Hepatocyte (in vitro differentiated cells): ENCODE data around the gene NOS1AP. TPM values are rescaled to one million over a fixed set of nuclear protein-coding genes. Genes with fewer than 3 reads are reported as not detected.
A peak's percentile ranks its signal among the peaks of the same experiment; 100 is the strongest.

ENCODE experiments used
- DNase-seq: peaks from one replicate; pipeline ENCODE4 v3.0.0-alpha.2; 2016; ENCODE audit warnings: low spot score
- H2AFZ ChIP-seq: fragments of 200-600 bp; sonication (generic); 2 replicates; pipeline ENCODE4 v1.6.0; 2016; ENCODE audit warnings: antibody characterized with exemption, mild to moderate bottlenecking
- H3K27ac ChIP-seq: fragments of 200-600 bp; sonication (generic); 2 replicates; pipeline ENCODE4 v1.5.1; 2016; ENCODE audit warnings: mild to moderate bottlenecking
- H3K27me3 ChIP-seq: fragments of 200-600 bp; sonication (generic); 2 replicates; pipeline ENCODE4 v1.6.1; 2016
- H3K36me3 ChIP-seq: fragments of 200-600 bp; sonication (generic); replicated peaks from 2 replicates; pipeline ENCODE4 v1.5.1; 2016; ENCODE audit warnings: low read depth; ENCODE audit not compliant: insufficient read depth
- H3K4me1 ChIP-seq: fragments of 200-600 bp; sonication (generic); 2 replicates; pipeline ENCODE4 v1.5.1; 2016; ENCODE audit warnings: mild to moderate bottlenecking, moderate library complexity; ENCODE audit not compliant: insufficient read depth
- H3K4me2 ChIP-seq: fragments of 200-600 bp; sonication (generic); 2 replicates; pipeline ENCODE4 v1.6.0; 2016
- H3K4me3 ChIP-seq: fragments of 200-600 bp; sonication (generic); 2 replicates; pipeline ENCODE4 v1.5.1; 2016; ENCODE audit warnings: mild to moderate bottlenecking
- H3K79me2 ChIP-seq: fragments of 200-600 bp; sonication (generic); 2 replicates; pipeline ENCODE4 v1.6.0; 2017; ENCODE audit warnings: mild to moderate bottlenecking
- H3K9me2 ChIP-seq: fragments of 200-600 bp; sonication (generic); replicated peaks from 2 replicates; pipeline ENCODE4 v1.6.0; 2017; ENCODE audit warnings: mild to moderate bottlenecking; ENCODE audit not compliant: insufficient read depth
- H3K9me3 ChIP-seq: fragments of 200-600 bp; sonication (generic); 2 replicates; pipeline ENCODE4 v1.5.1; 2016; ENCODE audit warnings: low read depth, mild to moderate bottlenecking
- H4K20me1 ChIP-seq: fragments of 200-600 bp; sonication (generic); 2 replicates; pipeline ENCODE4 v1.6.0; 2016; ENCODE audit warnings: mild to moderate bottlenecking; ENCODE audit not compliant: insufficient read depth, poor library complexity, severe bottlenecking
- EZH2 ChIP-seq: fragments of 200-600 bp; sonication (generic); IDR thresholded peaks from 2 replicates; pipeline ENCODE4 v1.6.1; 2016; ENCODE audit warnings: antibody characterized with exemption, mild to moderate bottlenecking, borderline replicate concordance
- EZH2phosphoT487 ChIP-seq: fragments of 200-600 bp; sonication (generic); IDR thresholded peaks from one replicate; pipeline ENCODE4 v1.6.1; 2018; ENCODE audit warnings: antibody characterized with exemption, mild to moderate bottlenecking, low read depth, moderate library complexity; ENCODE audit not compliant: unreplicated experiment, severe bottlenecking
- WGBS: methylation state at CpG from one replicate; pipeline ENCODE4 v1.1.6; 2016; ENCODE audit warnings: low lambda C conversion rate; ENCODE audit errors: missing lambda C conversion rate; 5-methylcytosine and 5-hydroxymethylcytosine counted together
- polyA plus RNA-seq: library from polyadenylated mRNA; unstranded; fragments of >200 nt; fragmentation: Nextera tagmentation; extraction: Ambion mirVana; gene quantifications from 2 replicates; pipeline ENCODE4 v1.2.1, GENCODE V29; 2016
- total RNA-seq: library from RNA; depleted of rRNA; stranded (reverse); fragments of >200 nt; gene quantifications from 2 replicates; pipeline ENCODE4 v1.2.3, GENCODE V29; 2014
- TF ChIP-seq, protein P1 (sequence below): fragments of 200-600 bp; sonication (generic); IDR thresholded peaks from 2 replicates; pipeline ENCODE4 v1.5.1; 2016; ENCODE audit warnings: antibody characterized with exemption, mild to moderate bottlenecking; ENCODE audit not compliant: poor library complexity

The NOS1AP gene
- total and polyA plus RNA-seq, 2 experiments from 2014 or later, result 0.97 to 4.4 TPM

DNA sequence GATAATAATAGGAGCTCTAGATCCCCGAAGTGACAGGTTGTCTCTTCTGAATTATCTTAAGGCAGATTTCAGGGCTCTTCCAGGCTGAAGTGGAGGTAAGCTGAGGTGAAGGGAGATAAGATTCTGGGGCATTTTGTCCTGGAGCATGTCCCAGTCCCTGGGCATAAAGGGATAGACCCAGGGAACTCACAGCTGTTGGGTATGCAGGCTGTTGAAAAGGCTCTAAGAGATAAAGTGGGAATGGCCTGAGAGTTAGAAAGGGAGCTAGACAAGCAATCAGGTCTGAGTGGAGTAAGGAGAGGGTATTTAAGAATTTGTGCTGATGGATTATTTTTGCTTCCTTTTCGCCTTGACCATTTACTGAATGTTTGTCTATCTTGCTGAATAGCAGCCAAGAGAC is 123.7 kb downstream of the NOS1AP start:
- H3K27me3 ChIP-seq, result no peaks in the 10 kb centered on the region
- H3K36me3 ChIP-seq, result no peaks in the 10 kb centered on the region
- no peaks in the 10 kb centered on the region for H3K9me3 ChIP-seq
- H3K27ac ChIP-seq, result peak overlapping the region; percentile 10
- H3K4me1 ChIP-seq, result peaks cover 42% of the 10 kb centered on the region
- peak overlapping the region; percentile 15 for H3K4me2 ChIP-seq
- no peak overlapping the region for H2AFZ ChIP-seq
- 63% methylated on average over 2 of the region's 2 CpGs for WGBS
- H3K79me2 ChIP-seq, result peaks cover 14% of the 10 kb centered on the region
- TF ChIP-seq, protein P1, sequence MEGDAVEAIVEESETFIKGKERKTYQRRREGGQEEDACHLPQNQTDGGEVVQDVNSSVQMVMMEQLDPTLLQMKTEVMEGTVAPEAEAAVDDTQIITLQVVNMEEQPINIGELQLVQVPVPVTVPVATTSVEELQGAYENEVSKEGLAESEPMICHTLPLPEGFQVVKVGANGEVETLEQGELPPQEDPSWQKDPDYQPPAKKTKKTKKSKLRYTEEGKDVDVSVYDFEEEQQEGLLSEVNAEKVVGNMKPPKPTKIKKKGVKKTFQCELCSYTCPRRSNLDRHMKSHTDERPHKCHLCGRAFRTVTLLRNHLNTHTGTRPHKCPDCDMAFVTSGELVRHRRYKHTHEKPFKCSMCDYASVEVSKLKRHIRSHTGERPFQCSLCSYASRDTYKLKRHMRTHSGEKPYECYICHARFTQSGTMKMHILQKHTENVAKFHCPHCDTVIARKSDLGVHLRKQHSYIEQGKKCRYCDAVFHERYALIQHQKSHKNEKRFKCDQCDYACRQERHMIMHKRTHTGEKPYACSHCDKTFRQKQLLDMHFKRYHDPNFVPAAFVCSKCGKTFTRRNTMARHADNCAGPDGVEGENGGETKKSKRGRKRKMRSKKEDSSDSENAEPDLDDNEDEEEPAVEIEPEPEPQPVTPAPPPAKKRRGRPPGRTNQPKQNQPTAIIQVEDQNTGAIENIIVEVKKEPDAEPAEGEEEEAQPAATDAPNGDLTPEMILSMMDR, result no peak
- no peak for TF ChIP-seq EZH2phosphoT487
- no peak for TF ChIP-seq EZH2
- H4K20me1 ChIP-seq, result no peaks in the 10 kb centered on the region
- no peak overlapping the region for H3K4me3 ChIP-seq
- no peaks in the 10 kb centered on the region for H3K9me2 ChIP-seq
- DNase-seq, result no peak

DNA sequence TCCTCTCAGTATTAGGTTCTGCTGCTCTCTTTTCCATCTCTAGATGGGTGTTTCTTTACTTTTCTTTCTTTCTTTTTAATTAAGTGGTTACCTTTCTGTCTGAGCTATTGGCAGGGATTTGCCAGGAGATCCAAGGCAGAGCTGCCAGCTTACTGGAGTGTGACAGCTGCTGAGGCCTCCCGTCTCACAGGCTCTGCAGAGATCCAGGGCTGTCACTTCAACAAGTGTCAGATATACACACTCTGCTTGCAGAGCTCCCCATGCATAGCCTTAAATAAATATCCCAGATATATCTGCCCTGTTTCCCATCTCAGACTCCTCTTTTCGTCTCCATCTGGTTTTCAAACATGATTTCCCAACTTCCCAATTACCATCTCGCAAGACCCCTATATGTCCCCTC is 124.3 kb downstream of the NOS1AP start:
- WGBS, result 69% methylated on average over 3 of the region's 3 CpGs
- Histone ChIP-seq H3K27me3 (no peaks in the 10 kb centered on the region), H4K20me1 (no peaks in the 10 kb centered on the region), H3K9me2 (no peaks in the 10 kb centered on the region), H3K4me1 (peaks cover 42% of the 10 kb centered on the region), H3K9me3 (no peaks in the 10 kb centered on the region), H3K4me2 (peak overlapping the region; percentile 15), H2AFZ (no peak overlapping the region), H3K79me2 (peaks cover 14% of the 10 kb centered on the region), H3K36me3 (no peaks in the 10 kb centered on the region), H3K4me3 (no peak overlapping the region), H3K27ac (peak overlapping the region; percentile 10)
- no peak for DNase-seq
- no peak for TF ChIP-seq EZH2phosphoT487
- TF ChIP-seq EZH2, result no peak
- TF ChIP-seq, protein P1, result no peak

DNA sequence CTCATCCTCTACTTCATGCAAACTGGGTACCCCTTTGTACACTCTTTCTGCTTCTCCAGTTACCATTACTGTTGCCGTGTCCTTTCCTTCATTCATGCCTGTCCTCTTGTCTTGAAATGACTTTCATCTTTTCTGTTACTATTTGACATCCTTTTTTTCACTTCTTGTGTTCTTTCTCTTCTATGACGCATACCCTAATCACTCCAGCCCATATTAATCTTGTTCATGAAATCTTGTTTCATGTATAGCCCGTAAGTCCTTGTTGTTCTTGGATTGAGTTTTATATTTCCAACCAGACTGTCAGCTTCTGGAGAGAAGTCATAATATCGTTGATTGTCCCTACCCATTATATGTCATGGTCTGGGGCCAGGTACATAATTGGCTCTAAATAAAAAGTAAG is 126.1 kb downstream of the NOS1AP start:
- Histone ChIP-seq H3K36me3 (no peaks in the 10 kb centered on the region), H3K27me3 (no peaks in the 10 kb centered on the region), H3K4me2 (no peak overlapping the region), H3K27ac (no peak overlapping the region), H3K4me3 (no peak overlapping the region), H3K4me1 (peaks cover 42% of the 10 kb centered on the region), H3K9me2 (no peaks in the 10 kb centered on the region), H2AFZ (no peak overlapping the region), H3K9me3 (no peaks in the 10 kb centered on the region), H3K79me2 (peaks cover 14% of the 10 kb centered on the region), H4K20me1 (no peaks in the 10 kb centered on the region)
- WGBS, result 88% methylated on average over 4 of the region's 4 CpGs
- TF ChIP-seq, protein P1, result no peak
- no peak for TF ChIP-seq EZH2
- DNase-seq, result no peak

GRCh38 chr1:162196387-162196786 is 126.9 kb downstream of the NOS1AP start:
- Histone ChIP-seq H2AFZ (no peak overlapping the region), H3K9me3 (no peaks in the 10 kb centered on the region), H3K4me1 (peaks cover 36% of the 10 kb centered on the region), H3K27me3 (no peaks in the 10 kb centered on the region), H3K27ac (no peak overlapping the region), H4K20me1 (no peaks in the 10 kb centered on the region), H3K79me2 (peaks cover 19% of the 10 kb centered on the region), H3K4me2 (no peak overlapping the region), H3K9me2 (no peaks in the 10 kb centered on the region), H3K36me3 (no peaks in the 10 kb centered on the region), H3K4me3 (no peak overlapping the region)
- TF ChIP-seq EZH2phosphoT487, result no peak
- TF ChIP-seq EZH2, result no peak
- TF ChIP-seq, protein P1, result no peak
- peak; percentile 21 for DNase-seq
- whole genome bisulfite sequencing, result 74% methylated on average over 4 of the region's 4 CpGs
